Measurements from ENCODE around the gene CYB561A3. TPM values are rescaled to one million over a fixed set of nuclear protein-coding genes. Genes with fewer than 3 reads are reported as not detected.

Gene CYB561A3
- total RNA-seq, 1 experiment from 2014 or later = 16.2 TPM

- peaks cover 48% of the 10 kb centered on the region for H3K36me3 ChIP-seq (replicated peaks; ENCODE audit: control insufficient read depth, insufficient read depth, low read length)
- DNase-seq = no peak
- H3K27me3 ChIP-seq (ENCODE audit: control insufficient read depth, insufficient read depth, low read length) = no peaks in the 10 kb centered on the region
- no peak overlapping the region for H3K4me3 ChIP-seq (ENCODE audit: insufficient read depth, low read depth, low read length)
These were observed 59.1 kb downstream of the CYB561A3 start for GRCh38 chr11:61302550-61302949.

Other genes starting within 250 kb of the CYB561A3 start
- gene VPS37C, start 200.5 kb downstream of the CYB561A3 start, total RNA-seq (2014; rRNA removed; shearing (Covaris generic)) = 22.1 and 25.5 TPM in 2 replicates
- not detected in 2 replicates for gene PGA3, start 158.4 kb downstream of the CYB561A3 start, total RNA-seq (2014; rRNA removed; shearing (Covaris generic))
- gene PGA4, start 139.5 kb downstream of the CYB561A3 start, total RNA-seq (2014; rRNA removed; shearing (Covaris generic)) = 0.22 and 1.3 TPM in 2 replicates
- 0.69 and 1.5 TPM in 2 replicates for gene PGA5, start 120.7 kb downstream of the CYB561A3 start, total RNA-seq (2014; rRNA removed; shearing (Covaris generic))
- 0.85 and 1.1 TPM in 2 replicates for gene VWCE, start 66.6 kb downstream of the CYB561A3 start, total RNA-seq (2014; rRNA removed; shearing (Covaris generic))
- 256 and 260 TPM in 2 replicates for gene DDB1, start 28.8 kb downstream of the CYB561A3 start, total RNA-seq (2014; rRNA removed; shearing (Covaris generic))
- gene TKFC, start 28.7 kb downstream of the CYB561A3 start, total RNA-seq (2014; rRNA removed; shearing (Covaris generic)) = 84.5 and 102 TPM in 2 replicates
- gene TMEM138, start 492 bp upstream of the CYB561A3 start, total RNA-seq (2014; rRNA removed; shearing (Covaris generic)) = 23.9 and 33.9 TPM in 2 replicates
- 22.7 and 28.2 TPM in 2 replicates for gene TMEM216, start 30.7 kb upstream of the CYB561A3 start, total RNA-seq (2014; rRNA removed; shearing (Covaris generic))
- gene CPSF7, start 68.1 kb upstream of the CYB561A3 start, total RNA-seq (2014; rRNA removed; shearing (Covaris generic)) = 40.2 and 42.6 TPM in 2 replicates
- 31.3 and 48.6 TPM in 2 replicates for gene SDHAF2, start 68.2 kb upstream of the CYB561A3 start, total RNA-seq (2014; rRNA removed; shearing (Covaris generic))
- 2.5 and 2.6 TPM in 2 replicates for gene LRRC10B, start 146.9 kb upstream of the CYB561A3 start, total RNA-seq (2014; rRNA removed; shearing (Covaris generic))
- 3.6 and 4.8 TPM in 2 replicates for gene SYT7, start 219.2 kb upstream of the CYB561A3 start, total RNA-seq (2014; rRNA removed; shearing (Covaris generic))